DND-41 (cell line): ENCODE results near the gene IQGAP1.

Experiments used
- CTCF ChIP-seq: IDR thresholded peaks from 2 replicates; pipeline ENCODE4 v1.5.1; 2012; ENCODE audit warnings: borderline replicate concordance, low read length, moderate library complexity, mild to moderate bottlenecking; ENCODE audit not compliant: poor library complexity, severe bottlenecking; ENCODE audit errors: extremely low read depth
- EZH2 ChIP-seq: IDR thresholded peaks from 3 replicates; pipeline ENCODE4 v1.6.1; 2012; ENCODE audit warnings: borderline replicate concordance, low read depth, mild to moderate bottlenecking, moderate library complexity, low read length, inconsistent platforms; ENCODE audit not compliant: severe bottlenecking

- TF ChIP-seq CTCF (no peak), EZH2 (no peak)
Measured at GRCh38 chr15:90407871-90408317, 19.9 kb downstream of the IQGAP1 start.
